OCI-LY7 (cell line): Measurements from ENCODE around the gene USP32. TPM values are rescaled to one million over a fixed set of nuclear protein-coding genes. Genes with fewer than 3 reads are reported as not detected.

ENCODE experiments used
- BruUV-seq: library from RNA; stranded (reverse); fragments of 400-500 nt; replicated peaks from 2 replicates; lab custom pipeline; 2021; lab: Mats Ljungman, UMichigan
- CTCF ChIA-PET: fragments of 300-600 bp; sonication (Branson Sonifier 250); formaldehyde crosslinking; loops from one replicate; lab custom pipeline; 2022; ENCODE audit warnings: antibody characterized with exemption; ENCODE audit not compliant: unreplicated experiment; lab: Charles Lee
- POLR2A ChIA-PET: fragments of 300-600 bp; sonication (Branson Sonifier 250); formaldehyde crosslinking; loops from one replicate; lab custom pipeline; 2022; ENCODE audit warnings: antibody characterized with exemption; lab: Charles Lee
- DNase-seq: peaks from one replicate; pipeline ENCODE4 v3.0.0-alpha.2; 2015; ENCODE audit warnings: low spot score
- H2AFZ ChIP-seq: fragments of 200-600 bp; sonication (generic), shearing (Covaris generic); 2 replicates; pipeline ENCODE4 v1.6.1; 2014; ENCODE audit warnings: mild to moderate bottlenecking, antibody characterized with exemption, low read length, moderate library complexity
- H3K27ac ChIP-seq: fragments of 200-600 bp; sonication (generic); 2 replicates; pipeline ENCODE4 v1.5.1; 2014; ENCODE audit warnings: mixed run types, low read depth, mild to moderate bottlenecking, moderate library complexity, low read length, inconsistent platforms; ENCODE audit not compliant: poor library complexity, severe bottlenecking
- H3K36me3 ChIP-seq: fragments of 200-600 bp; sonication (generic); 2 replicates; pipeline ENCODE4 v1.6.1; 2014; ENCODE audit warnings: mild to moderate bottlenecking, antibody characterized with exemption, low read length, moderate library complexity, mixed read lengths; ENCODE audit not compliant: insufficient read depth
- H3K4me1 ChIP-seq: fragments of 200-600 bp; sonication (generic); 2 replicates; pipeline ENCODE4 v1.5.1; 2014; ENCODE audit warnings: mild to moderate bottlenecking, low read length; ENCODE audit not compliant: insufficient read depth, poor library complexity, severe bottlenecking
- H3K4me2 ChIP-seq: fragments of 200-600 bp; sonication (generic); 2 replicates; pipeline ENCODE4 v1.6.1; 2014; ENCODE audit warnings: mild to moderate bottlenecking, low read length
- H3K4me3 ChIP-seq: fragments of 200-600 bp; sonication (generic); 2 replicates; pipeline ENCODE4 v1.5.1; 2014; ENCODE audit warnings: mild to moderate bottlenecking, low read depth, low read length; ENCODE audit not compliant: poor library complexity, severe bottlenecking
- H3K79me2 ChIP-seq: fragments of 200-600 bp; sonication (generic); 2 replicates; pipeline ENCODE4 v1.6.1; 2016; ENCODE audit warnings: low read depth, mild to moderate bottlenecking, low read length, moderate library complexity, mixed read lengths; ENCODE audit not compliant: insufficient read depth
- H3K9me2 ChIP-seq: fragments of 200-600 bp; sonication (generic); 2 replicates; pipeline ENCODE4 v1.6.1; 2016; ENCODE audit warnings: mild to moderate bottlenecking, low read length, mixed read lengths; ENCODE audit not compliant: insufficient read depth
- H3K9me3 ChIP-seq: fragments of 200-600 bp; sonication (generic); 2 replicates; pipeline ENCODE4 v1.6.1; 2014; ENCODE audit warnings: mild to moderate bottlenecking, mixed run types, low read length, mixed read lengths
- H4K20me1 ChIP-seq: fragments of 200-600 bp; sonication (generic); 2 replicates; pipeline ENCODE4 v1.6.1; 2014; ENCODE audit warnings: mild to moderate bottlenecking, antibody characterized with exemption, low read length, moderate library complexity, mixed read lengths; ENCODE audit not compliant: insufficient read depth
- EZH2phosphoT487 ChIP-seq: fragments of 200-600 bp; sonication (generic); IDR thresholded peaks from 2 replicates; pipeline ENCODE4 v1.6.1; 2018; ENCODE audit warnings: low read depth, borderline replicate concordance, mild to moderate bottlenecking, mixed run types, antibody characterized with exemption, low read length, moderate library complexity, mixed read lengths
- intact Hi-C: fragments of 100-400 bp; cut with micrococcal nuclease; formaldehyde crosslinking; loops from one replicate; pipeline ENCODE4 v1.10.0; 2022; ENCODE audit not compliant: unreplicated experiment
- total RNA-seq, 2 experiments: library from RNA; depleted of rRNA in 1 of 2; stranded (reverse); fragments of >200 nt in 1 of 2; shearing (Covaris generic) in 1 of 2; gene quantifications; 2 replicates each; pipeline ENCODE4 v1.2.3, GENCODE V29; 2014 to 2022
- TF ChIP-seq, protein P1 (sequence below): fragments of 200-600 bp; sonication (generic); conservative IDR thresholded peaks from 2 replicates; pipeline ENCODE4 v1.5.1; 2014; ENCODE audit warnings: mild to moderate bottlenecking, antibody characterized with exemption, low read length, moderate library complexity, mixed read lengths

Gene USP32
- total RNA-seq, 2 experiments from 2014 or later = 16.9 to 28.0 TPM

GRCh38 chr17:60134396-60135150, 257.4 kb downstream of the USP32 start:
- Histone ChIP-seq H3K9me3 (no peaks in the 10 kb centered on the region; the same call in 1 of the 2 replicates), H4K20me1 (no peaks in the 10 kb centered on the region), H3K9me2 (no peaks in the 10 kb centered on the region), H3K4me3 (peak overlapping the region; percentile 76), H3K4me1 (peaks cover 15% of the 10 kb centered on the region), H2AFZ (peak overlapping the region; percentile 55), H3K79me2 (no peaks in the 10 kb centered on the region), H3K36me3 (peaks cover 16% of the 10 kb centered on the region), H3K4me2 (peak overlapping the region; percentile 87), H3K27ac (peak overlapping the region; percentile 76)
- CTCF ChIA-PET = no interaction called here
- POLR2A ChIA-PET = interaction anchor here (0.6 to 0.7 kb wide), 5 partner anchors 26 to 370 kb away, joined by 3 to 5 read pairs (median 4); no protein-coding TSS in a partner anchor
- TF ChIP-seq, protein P1, sequence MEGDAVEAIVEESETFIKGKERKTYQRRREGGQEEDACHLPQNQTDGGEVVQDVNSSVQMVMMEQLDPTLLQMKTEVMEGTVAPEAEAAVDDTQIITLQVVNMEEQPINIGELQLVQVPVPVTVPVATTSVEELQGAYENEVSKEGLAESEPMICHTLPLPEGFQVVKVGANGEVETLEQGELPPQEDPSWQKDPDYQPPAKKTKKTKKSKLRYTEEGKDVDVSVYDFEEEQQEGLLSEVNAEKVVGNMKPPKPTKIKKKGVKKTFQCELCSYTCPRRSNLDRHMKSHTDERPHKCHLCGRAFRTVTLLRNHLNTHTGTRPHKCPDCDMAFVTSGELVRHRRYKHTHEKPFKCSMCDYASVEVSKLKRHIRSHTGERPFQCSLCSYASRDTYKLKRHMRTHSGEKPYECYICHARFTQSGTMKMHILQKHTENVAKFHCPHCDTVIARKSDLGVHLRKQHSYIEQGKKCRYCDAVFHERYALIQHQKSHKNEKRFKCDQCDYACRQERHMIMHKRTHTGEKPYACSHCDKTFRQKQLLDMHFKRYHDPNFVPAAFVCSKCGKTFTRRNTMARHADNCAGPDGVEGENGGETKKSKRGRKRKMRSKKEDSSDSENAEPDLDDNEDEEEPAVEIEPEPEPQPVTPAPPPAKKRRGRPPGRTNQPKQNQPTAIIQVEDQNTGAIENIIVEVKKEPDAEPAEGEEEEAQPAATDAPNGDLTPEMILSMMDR = no peak
- TF ChIP-seq EZH2phosphoT487 = no peak
- DNase-seq = peak; percentile 43
- intact Hi-C loops = loop anchor here (10.0 kb wide), 1 partner anchor 260 kb away; the partner anchor contains the start of gene USP32
- BruUV-seq = no TSS peak

DNA sequence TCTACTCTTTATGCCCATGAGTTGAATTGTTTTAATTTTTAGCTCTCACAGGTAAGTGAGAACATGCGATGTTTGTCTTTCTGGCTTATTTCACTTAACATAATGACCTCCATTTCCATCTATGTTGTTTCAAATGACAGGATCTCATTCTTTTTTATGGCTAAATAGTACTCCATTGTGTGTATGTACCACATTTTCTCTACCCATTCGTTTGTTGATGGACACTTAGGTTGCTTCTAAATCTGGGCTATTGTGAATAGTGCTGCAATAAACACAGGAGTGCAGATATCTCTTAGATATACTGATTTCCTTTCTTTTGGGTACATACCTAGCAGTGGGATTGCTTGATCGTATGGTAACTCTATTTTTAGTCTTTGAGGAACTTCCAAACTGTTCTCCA, 261.5 kb downstream of the USP32 start:
- TF ChIP-seq, protein P1 = no peak
- Histone ChIP-seq H2AFZ (no peak overlapping the region), H3K4me2 (no peak overlapping the region), H3K27ac (no peak overlapping the region), H3K4me1 (peaks cover 20% of the 10 kb centered on the region), H3K9me3 (no peaks in the 10 kb centered on the region), H3K79me2 (no peaks in the 10 kb centered on the region), H3K36me3 (peaks cover 16% of the 10 kb centered on the region), H3K9me2 (no peaks in the 10 kb centered on the region), H3K4me3 (no peak overlapping the region), H4K20me1 (no peaks in the 10 kb centered on the region)
- BruUV-seq = no TSS peak
- CTCF ChIA-PET = no interaction called here
- POLR2A ChIA-PET = interaction anchor here (0.7 kb wide), 1 partner anchor 52 kb away, joined by 5 read pairs; the partner anchor contains the start of gene HEATR6
- no peak for DNase-seq
- intact Hi-C loops = loop anchor here (10.0 kb wide), 1 partner anchor 264 kb away; the partner anchor contains the start of gene USP32

DNA sequence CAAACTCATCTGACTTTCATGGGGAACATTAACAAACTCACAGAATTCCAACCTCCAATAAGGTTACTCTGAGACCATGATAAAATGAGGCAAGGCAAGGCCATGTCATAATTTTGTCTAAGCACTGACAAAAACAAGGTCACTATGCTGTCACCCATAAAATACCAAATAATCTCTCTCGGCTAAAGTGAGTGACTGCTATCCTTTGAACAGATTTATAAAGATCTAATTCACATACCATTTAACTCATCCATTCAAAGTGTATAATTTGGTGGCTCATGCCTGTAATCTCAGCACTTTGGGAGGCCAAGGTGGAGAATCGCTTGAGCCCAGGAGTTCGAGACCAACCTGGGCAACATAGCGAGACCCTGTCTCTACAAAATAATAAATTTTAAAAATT, 262.8 kb downstream of the USP32 start:
- no peak overlapping the region for H3K4me3 ChIP-seq
- H4K20me1 ChIP-seq = no peaks in the 10 kb centered on the region
- peaks cover 20% of the 10 kb centered on the region for H3K4me1 ChIP-seq
- no peak overlapping the region for H2AFZ ChIP-seq
- no peaks in the 10 kb centered on the region for H3K79me2 ChIP-seq
- no peak for DNase-seq
- H3K36me3 ChIP-seq = peaks cover 16% of the 10 kb centered on the region
- intact Hi-C loops = no loop called here
- 0 out of 2 replicates have a peak overlapping the region, but pooled peaks have one; percentile 7 for H3K4me2 ChIP-seq
- no peaks in the 10 kb centered on the region for H3K9me3 ChIP-seq
- H3K9me2 ChIP-seq = no peaks in the 10 kb centered on the region
- H3K27ac ChIP-seq = no peak overlapping the region
- TF ChIP-seq, protein P1 = no peak
- no peak for TF ChIP-seq EZH2phosphoT487
- POLR2A ChIA-PET = interaction anchor here (0.6 to 0.7 kb wide), 3 partner anchors 162 to 767 kb away, joined by 3 to 4 read pairs (median 3); no protein-coding TSS in a partner anchor
- no TSS peak for BruUV-seq
- CTCF ChIA-PET = no interaction called here
